ENCODE data around the gene NARS2.

- TF ChIP-seq CTCF (conservative IDR thresholded peaks at IDR 0.05; ENCODE audit: low read depth, low read length), result no peak
- TF ChIP-seq EZH2 (IDR thresholded peaks at IDR 0.05; ENCODE audit: borderline replicate concordance, low read depth, low read length, poor library complexity, severe bottlenecking), result no peak
Measured at GRCh38 chr11:78540256-78540655, 34.4 kb downstream of the NARS2 start.
